HG02938 (cell line): Measurements from ENCODE around the gene NLRP6.
A peak's percentile ranks its signal among the peaks of the same experiment; 100 is the strongest.

Experiments
- ATAC-seq: cut with Tn5 transposase; IDR thresholded peaks from one replicate; pipeline ENCODE4 v1.9.1; 2021; ENCODE audit warnings: mild to moderate bottlenecking, moderate library complexity; ENCODE audit not compliant: unreplicated experiment

NLRP6 gene

GRCh38 chr11:255816-256215 is 22.4 kb upstream of the NLRP6 start:
- ATAC-seq = no peak

DNA sequence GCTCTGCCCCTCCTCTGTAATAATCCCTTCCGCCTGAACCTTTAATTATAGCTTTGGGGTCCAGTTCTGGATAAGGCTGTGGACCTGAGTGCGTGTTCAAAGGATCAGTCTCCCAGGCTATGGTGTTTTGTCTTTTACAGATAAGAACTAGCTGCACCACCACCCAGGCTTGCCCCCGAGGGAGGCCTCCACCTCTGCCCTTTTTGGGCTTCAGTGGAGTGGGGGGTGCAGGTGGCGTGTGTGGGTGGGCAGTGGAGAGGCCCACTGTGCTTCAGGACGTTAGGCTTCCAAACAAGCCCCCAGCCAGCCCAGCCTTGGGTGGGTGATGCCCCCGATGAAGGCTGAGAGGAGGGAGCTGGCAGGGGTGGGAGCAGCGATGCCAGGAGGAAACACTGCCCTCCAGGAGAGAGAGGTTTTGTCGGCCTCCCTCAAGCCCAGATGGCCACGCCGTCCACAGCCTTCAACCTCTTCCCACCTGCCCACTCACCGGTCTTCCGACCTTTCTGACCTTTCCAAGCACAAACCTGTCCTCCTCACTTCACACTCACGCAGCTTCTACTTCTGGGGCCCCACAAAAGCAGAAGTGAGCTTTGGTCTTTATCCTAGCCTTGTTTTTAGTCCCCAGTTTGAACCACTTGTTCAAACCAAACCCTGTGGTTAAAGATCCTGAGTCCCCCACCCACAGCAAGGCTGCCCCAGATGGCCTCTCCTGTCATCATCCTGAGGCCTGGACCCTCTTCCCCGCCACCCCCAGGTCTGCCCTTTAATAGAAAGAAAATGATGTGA is 21.1 kb upstream of the NLRP6 start:
- no peak for ATAC-seq

- ATAC-seq = no peak
These were observed 20.3 kb upstream of the NLRP6 start for GRCh38 chr11:257766-258493.

- ATAC-seq = no peak
These were observed 18.8 kb upstream of the NLRP6 start for GRCh38 chr11:259413-259812.

DNA sequence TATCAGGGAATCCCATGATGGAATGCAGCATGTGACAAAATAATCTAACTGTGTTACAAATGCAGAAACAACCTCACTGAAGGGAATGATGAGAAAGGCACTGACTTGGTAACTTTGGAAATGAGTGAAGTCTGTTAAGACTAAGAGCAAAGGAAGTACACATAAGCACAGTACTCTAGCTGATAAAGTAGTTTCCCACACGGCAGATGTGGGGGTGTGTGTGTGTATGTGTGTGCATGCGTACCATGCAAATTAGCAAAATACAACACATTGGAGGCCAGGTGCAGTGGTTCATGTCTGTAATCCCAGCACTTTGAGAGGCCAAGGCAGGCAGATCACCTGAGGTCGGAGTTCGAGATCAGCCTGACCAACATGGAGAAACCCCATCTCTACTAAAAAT is 16.6 kb upstream of the NLRP6 start:
- ATAC-seq = no peak

DNA sequence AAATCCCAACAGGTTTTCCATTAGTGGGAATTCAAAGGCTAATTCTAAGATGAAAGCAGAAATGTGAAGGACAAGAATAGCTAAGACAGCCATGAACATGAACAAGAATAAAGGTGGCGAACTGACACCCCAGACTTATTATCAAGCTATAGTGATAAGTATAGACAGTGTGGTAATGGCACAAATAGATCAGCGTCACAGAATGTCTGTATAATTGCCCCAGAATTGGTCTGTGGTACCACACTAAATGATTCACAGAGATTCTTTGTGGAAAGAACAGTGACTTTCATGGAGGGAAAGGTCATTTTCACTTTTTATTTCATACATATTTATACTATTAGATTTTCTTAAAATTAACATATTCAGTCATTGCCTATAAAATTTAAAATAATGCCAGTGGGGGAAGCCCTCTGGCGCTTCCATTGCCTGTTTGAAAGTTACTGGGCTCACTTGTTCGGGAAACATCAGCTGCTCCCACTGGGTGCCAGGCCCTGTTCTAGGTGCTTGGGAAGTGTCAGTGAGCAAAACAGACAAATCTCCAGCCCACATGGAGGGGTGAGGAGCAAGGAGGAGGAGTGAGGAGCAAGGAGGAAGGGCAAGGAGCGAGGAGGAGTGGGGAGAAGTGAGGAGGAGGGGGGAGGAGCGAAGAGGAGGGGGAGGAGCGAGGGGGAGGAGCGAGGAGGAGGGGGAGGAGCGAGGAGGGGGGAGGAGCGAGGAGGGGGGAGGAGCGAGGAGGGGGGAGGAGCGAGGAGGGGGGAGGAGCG is 11.3 kb upstream of the NLRP6 start:
- ATAC-seq = no peak

DNA sequence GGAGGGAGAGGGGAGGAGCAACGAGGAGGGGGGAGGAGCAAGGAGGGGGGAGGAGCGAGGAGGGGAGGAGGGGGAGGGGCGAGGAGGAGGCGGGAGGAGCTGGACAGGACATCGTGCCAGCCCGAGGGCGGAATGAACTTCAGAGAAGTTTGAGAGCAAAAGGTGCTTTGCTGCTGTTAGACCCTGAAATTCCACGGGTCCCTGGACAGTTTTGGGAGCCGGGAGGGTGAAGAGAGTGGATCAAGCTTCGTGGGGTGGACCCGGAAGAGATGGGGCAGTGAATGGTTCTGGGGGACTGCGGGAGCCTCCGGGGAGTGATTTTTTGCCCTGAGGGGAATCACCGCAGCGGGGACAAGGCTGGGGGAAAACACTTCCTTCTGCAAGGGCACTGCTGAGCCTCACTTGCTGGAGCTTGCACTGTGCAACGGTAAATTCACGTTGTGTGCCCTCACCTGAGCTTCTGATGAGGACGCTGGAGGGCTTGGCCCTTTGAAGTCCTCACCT is 10.7 kb upstream of the NLRP6 start:
- no peak for ATAC-seq

- peak; percentile 37 for ATAC-seq
These were observed 9.5 kb upstream of the NLRP6 start for GRCh38 chr11:268716-269145.

DNA sequence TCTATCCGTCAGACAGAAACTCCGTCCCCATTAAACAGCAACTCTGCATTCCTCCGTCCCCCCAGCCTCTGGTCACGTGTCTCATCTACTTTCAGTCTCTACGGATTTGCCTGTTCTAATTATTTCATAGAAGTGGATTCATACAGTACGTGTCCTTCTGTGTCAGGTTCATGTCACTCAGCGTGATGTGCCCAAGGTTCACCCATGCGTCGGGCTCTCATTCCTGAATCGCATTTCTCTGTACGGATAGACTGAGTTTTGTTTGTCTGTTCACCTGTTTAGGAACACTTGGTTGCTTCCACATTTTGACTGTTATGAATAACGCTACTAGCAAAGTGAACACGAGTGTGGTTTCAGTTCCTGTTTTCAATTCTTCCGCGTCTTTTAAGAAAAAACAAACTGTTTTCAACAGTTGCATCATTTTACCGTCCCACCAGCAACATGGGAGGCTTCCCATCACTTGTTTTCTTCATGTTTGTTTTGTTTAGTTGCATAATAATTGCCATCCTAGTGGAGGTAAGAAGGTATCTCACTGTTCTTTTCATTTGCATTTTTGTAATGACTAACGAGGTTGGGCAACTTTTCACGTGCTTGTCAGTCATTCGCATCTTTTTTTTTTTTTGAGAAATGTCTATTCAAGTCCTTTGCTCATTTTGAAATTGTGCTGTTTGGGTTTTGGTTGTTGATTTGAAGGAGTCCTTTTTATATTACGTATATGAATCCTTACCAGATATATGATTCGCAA is 8.9 kb upstream of the NLRP6 start:
- peak; percentile 77 for ATAC-seq

GRCh38 chr11:270451-271318 is 7.5 kb upstream of the NLRP6 start:
- no peak for ATAC-seq

GRCh38 chr11:271319-271715 is 6.9 kb upstream of the NLRP6 start:
- ATAC-seq = no peak

DNA sequence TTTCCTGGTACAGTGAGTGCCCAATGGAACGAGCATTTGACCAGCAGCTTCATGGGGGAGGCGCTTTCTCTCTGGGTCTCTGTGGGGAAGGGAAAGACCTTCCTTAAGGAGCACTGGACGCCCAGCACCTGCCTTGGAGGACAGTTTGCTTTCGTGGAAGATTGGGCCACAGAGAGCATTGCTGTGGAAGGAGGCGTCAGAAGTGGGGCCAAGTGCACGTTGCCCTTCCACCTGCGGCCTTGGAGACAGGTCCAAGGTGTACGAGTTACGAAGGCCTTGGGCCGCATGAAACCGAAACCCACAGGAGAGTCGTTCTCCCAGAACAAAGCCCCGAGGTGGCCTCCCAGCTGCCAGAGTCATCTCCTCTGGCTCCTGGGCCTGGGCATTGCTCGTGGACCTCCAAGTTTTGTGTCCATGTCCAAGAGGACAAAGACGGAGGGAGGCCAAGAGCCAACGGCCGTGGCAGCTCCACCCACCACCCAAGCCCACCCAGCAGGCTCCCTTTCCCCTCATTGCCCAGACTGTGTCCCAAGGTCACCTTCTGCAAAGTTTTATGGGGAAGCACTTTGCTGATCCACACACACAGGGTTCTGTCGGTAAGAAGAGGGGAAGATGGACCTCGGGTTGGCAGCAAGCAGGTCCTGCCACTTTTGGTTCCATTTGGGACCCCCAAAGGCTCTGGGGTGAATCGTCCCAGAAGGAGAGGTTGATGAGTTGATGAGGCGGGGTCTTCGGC is 5.8 kb upstream of the NLRP6 start:
- ATAC-seq = no peak

GRCh38 chr11:272931-273198 is 5.3 kb upstream of the NLRP6 start:
- ATAC-seq = no peak

DNA sequence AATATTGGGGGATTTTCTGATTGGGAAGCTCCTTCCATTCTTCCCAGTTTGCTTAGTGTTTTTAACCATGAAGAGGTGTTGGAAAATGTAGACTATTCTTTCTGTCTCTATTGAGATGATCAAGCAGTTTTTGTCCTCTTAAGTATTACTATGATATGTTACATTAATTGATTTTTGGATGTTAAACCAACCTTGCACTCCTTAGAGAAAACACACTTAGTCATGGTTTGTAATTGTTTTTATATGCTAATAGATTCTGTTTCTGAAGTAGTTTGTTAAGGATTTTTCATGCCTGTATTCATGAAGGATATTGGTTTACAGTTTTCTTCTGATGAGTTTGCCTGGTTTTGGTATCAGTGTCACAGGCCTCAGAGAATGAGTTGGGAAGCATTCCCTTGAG is 2.0 kb upstream of the NLRP6 start:
- no peak for ATAC-seq

DNA sequence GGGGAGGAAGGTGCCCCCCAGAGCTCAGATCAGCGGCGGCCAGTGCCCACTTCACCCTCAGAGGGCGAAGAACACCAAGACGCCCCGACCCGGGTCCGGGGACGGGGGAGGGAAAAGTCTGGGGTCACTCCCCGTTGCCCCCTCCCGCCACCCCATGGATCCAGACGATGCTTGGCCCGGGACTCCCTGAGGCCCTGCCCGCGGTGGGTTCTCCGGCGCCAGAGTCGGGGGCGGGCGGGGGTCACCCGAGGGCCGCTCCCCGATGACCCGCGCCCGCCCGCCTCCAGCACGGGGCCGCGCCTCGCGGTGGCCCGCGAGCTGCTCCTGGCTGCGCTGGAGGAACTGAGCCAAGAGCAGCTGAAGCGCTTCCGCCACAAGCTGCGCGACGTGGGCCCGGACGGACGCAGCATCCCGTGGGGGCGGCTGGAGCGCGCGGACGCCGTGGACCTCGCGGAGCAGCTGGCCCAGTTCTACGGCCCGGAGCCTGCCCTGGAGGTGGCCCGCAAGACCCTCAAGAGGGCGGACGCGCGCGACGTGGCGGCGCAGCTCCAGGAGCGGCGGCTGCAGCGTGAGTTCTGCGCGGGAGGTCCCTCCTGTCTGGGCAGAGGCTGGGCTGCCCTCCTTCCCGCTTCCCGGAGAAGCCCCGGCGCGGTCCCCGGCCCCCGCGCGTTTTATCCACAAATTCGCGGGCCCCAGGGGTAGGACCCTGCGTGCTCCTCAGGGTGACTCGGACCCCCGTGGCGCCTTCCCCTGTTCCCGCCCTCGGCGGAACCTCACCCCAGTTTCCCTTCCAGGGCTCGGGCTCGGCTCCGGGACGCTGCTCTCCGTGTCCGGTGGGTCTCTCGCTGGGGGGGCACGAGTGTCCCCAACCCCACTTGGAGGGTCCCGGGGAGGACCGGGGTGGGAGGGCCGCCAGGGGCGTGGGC is 1.1 kb downstream of the NLRP6 start:
- ATAC-seq = no peak

GRCh38 chr11:279966-280705 is 1.9 kb downstream of the NLRP6 start:
- no peak for ATAC-seq

DNA sequence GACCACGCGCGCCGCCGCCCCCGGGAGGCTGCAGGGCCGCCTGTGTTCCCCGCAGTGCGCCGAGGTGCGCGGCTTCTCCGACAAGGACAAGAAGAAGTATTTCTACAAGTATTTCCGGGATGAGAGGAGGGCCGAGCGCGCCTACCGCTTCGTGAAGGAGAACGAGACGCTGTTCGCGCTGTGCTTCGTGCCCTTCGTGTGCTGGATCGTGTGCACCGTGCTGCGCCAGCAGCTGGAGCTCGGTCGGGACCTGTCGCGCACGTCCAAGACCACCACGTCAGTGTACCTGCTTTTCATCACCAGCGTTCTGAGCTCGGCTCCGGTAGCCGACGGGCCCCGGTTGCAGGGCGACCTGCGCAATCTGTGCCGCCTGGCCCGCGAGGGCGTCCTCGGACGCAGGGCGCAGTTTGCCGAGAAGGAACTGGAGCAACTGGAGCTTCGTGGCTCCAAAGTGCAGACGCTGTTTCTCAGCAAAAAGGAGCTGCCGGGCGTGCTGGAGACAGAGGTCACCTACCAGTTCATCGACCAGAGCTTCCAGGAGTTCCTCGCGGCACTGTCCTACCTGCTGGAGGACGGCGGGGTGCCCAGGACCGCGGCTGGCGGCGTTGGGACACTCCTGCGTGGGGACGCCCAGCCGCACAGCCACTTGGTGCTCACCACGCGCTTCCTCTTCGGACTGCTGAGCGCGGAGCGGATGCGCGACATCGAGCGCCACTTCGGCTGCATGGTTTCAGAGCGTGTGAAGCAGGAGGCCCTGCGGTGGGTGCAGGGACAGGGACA is 2.7 kb downstream of the NLRP6 start:
- ATAC-seq = no peak
